NCI-H82 treated with DMSO at 0.1 percent for 48 hours (cell line): ENCODE data around the gene HTR3C.
"Not testable (repeated sequence)": the region's sequence is repeated elsewhere in the genome, so short reads cannot be mapped to it uniquely, and the experiment has no call there.

ENCODE experiments used
- DNase-seq: peaks from one replicate; lab custom pipeline; 2025; ENCODE audit not compliant: unreplicated experiment; lab: John Stamatoyannopoulos, UW

The HTR3C gene

DNA sequence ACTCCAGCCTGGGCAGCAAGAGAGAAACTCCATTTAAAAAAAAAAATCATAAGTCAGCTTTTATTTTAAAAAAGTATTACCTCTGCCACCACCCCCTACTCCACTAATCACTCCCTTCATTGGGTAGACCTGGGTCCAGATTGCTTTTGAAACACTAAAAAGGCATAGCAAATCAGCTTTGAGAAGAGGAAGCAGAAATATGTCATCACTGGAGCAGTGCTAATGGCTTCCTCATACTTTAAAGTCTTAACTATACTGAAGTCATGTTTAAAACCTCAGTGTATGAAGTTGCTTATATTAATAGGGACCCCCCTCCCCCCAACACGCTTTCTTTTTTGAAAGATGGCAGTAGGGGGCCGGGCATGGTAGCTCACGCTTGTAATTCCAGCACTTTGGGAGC lies 22.3 kb upstream of the HTR3C start:
- DNase-seq: no peak

DNA sequence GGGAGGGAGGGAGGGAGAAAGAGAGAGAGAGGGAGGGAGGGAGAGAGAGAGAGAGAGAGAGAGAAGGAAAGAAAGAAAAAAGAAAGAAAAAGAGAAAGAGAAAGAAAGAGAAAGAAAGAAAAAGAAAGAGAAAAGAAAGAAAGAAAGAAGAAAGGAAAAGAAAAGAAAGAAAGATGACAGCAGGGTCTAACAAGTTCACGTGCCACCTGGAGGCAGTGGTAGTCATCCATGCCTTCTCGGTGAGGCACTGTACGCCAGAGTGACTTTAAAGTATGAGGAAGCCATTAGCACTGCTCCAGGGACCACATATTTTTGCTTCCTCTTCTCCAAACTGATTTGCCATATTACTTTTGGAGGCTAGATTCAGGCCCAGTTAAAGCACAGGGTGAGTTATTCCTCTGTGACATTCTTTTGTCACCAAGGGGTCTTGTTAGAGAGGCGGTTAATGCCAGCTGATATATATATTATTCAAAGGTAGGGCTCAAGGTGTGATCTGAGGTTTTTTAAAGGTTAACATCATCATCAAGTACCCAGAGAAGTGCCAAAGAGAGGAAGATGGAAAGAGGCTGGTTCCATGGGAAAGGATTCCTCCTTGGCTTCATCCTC lies 21.6 kb upstream of the HTR3C start, which contains the start of gene HTR3D:
TSS of gene HTR3D (plus strand) at position 556 of the 606 bp plus-strand sequence. CDS start at position 556, 0 bp downstream.
- no peak for DNase-seq

DNA sequence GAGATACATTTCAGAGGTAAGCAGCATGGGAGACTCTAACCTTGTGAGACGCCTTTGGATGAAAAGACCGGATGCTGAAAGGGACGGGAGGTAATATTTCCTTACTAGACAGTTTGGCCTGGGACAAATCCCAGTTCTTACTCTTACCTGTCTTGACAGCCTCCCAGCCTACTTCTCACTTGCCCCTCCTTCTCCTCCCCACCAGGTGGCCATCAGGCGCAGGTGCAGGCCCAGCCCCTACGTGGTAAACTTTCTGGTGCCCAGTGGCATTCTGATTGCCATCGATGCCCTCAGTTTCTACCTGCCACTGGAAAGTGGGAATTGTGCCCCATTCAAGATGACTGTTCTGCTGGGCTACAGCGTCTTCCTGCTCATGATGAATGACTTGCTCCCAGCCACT lies 15.0 kb upstream of the HTR3C start:
- DNase-seq: no peak

DNA sequence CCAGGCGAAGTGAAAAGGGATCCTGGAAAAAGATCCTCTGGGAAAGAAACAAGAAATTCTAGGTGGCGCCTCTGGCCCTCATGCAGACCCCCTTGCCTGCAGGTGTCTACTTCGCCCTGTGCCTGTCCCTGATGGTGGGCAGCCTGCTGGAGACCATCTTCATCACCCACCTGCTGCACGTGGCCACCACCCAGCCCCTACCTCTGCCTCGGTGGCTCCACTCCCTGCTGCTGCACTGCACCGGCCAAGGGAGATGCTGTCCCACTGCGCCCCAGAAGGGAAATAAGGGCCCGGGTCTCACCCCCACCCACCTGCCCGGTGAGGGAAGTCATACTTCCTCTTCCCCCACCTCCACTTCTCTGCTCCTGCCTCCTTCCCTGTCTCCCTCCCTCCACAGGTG lies 14.5 kb upstream of the HTR3C start:
- DNase-seq: not testable (repeated sequence)

DNA sequence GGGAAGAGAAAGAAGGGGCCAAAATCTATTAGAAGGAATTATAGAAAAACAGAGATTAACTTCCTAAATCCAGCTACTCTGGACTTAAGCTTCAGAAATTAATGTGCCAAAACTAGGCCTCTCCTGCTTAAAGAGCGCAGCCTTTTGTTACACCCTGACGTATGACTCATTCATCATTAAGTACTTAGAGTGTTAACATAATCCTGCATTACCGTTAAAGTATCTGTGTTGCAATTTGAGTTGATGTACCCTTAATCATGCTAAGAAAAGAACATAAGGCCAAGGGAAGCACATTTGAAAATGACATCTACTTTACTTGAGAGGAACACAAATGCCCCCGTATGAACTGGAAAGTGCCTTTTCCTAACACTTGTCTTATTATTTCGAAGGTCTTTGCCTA lies 13.4 kb upstream of the HTR3C start:
- peak; percentile 100 for DNase-seq

DNA sequence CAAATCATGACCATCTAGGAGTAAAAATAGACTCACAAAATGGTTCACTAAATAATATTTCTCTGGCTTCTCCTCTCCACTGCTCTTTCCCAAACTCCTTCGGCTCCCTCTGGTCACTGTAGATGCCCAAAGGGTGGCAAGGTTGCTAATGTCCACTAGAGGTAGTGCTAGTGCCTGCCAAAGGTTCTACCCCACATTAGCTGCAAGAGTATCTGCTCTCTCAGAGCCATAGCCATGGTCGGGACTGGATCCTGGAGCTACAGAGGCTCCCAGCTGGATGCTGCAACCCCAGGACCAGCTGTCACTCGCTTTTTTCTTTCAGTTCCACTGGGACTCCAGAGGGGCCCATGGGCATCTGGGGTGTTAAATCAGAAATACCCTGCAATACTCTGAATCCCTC lies 12.8 kb upstream of the HTR3C start:
- peak; percentile 64 for DNase-seq

DNA sequence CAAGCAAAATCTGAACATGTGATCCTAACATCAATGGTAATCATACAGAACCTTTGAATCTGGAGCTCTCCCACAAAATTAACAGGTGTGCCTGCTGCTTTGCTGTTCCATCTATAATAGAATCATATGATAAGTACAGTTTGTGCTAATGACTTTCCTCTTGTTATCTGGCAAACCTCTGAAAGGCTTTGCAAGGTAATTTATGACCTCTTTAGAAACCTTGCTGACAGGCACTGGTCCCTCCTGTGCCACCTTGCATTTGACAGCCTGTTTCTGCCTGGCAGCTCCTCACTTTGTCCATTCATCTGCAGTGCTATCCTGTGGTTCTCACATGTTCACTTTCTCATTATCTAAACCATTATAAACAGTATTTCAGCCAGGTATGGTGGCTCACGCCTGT lies 10.2 kb upstream of the HTR3C start:
- DNase-seq: no peak

DNA sequence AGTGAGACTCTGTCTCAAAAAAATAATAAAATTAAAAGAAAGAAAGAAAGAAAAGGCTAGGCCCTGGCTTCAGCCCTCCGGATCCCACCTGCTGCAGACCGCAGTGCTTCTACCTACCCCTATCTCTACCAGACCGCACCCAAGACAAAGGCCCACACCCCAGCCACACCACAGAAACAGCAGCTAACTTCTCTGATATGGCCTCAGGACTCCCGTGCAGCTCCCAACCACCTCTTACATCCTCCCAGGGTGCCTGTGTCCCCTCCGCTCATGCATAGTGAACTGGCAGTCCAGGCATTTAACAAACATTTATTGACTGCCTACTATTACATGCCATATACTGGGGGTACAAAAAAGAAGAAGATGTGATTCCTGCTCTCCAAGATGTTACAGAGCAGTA lies 6.9 kb upstream of the HTR3C start:
- DNase-seq: no peak

DNA sequence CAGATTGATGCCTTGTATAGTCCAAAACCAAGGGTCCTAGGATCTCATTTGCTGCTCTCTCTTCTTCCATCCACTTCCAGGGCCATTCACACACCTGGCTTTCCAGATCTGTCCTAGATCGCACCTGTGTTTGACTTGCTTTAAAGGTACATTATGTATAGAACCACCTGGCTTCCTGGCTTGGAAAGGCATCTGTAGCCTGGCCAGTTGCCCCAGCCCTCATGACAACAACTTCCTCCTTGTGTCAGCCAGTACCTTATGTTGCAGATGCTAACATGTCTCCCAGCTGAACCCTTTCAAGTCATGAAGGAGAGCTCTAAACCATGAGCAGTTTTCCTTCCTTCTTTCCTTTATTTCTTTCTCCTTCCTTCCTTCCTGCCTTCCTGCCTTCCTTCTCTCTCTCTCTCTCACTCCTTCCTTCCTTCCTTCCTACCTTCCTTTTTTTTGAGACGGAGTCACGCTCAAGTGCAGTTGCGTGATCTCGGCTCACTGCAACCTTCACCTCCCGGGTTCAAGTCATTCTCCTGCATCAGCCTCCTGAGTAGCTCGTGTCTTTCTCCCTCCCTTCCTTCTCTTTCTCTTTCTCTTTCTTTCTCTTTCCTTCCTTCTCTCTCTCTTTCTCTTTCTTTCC lies 2.5 kb upstream of the HTR3C start:
- DNase-seq: no peak

DNA sequence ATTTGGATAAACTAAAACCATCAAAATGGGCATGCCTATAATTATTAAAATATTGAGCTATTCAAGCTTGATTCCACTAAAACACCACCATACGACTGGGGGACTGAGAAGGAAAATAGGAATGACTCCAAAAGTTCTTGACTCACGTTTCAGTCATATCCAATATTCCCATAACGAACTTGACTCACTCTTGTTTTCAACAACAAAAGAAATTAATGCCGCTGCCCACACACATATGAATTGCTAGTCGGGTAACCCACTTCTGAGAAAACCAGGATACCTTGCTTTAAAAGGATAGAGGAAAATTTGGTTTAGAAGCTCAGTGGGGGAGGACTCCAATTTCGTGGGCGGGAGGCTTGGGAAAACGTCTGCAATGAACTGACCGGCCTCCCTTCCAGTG lies 5.2 kb downstream of the HTR3C start:
- DNase-seq: no peak

DNA sequence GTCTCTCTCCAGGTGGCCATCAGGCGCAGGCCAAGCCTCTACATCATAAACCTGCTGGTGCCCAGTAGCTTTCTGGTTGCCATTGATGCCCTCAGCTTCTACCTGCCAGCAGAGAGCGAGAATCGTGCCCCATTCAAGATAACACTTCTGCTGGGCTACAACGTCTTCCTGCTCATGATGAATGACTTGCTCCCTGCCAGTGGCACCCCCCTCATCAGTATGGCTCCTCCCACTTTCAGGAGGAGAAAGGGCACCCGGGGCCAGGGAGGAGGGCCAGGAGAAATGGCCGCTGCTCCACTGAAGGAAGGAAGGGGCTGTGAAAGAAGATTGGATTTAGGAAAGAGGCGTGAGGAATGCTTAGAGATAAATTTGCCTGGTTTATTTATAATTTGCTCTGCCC lies 6.6 kb downstream of the HTR3C start:
- no peak for DNase-seq

DNA sequence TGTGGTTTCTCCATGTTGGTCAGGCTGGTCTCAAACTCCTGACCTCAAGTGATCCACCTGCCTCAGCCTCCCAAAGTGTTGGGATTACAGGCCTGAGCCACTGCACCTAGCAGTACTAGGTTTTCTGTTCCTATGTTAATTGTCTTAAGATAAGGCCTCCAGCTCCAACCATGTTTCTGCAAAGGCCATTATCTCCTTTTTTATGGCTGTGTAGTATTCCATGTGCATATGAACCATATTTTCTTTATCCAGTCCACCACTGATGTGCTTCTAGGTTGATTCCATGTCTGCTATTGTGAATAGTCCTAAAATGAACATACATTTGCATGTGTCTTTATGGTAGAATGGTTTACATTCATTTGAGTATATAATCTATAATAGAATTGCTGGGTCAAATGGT lies 9.8 kb downstream of the HTR3C start:
- DNase-seq: no peak

DNA sequence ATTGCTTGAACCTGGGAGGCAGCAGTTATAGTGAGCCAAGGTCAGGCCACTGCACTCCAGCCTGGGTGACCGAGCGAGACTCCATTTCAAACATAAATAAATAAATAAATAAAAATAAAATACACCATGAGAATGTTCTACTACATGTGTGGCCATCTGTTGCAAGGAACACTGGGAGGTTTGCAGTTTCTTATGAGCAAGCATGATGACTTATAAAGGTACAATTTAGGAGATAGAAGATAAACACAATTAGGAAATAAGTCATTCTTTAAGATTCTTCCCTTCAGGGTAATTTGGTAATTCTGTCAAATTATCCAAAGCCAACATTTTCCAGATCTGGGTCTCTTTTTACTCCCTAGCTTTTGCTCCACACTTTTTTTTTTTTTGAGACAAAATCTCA lies 13.4 kb downstream of the HTR3C start:
- DNase-seq: no peak

DNA sequence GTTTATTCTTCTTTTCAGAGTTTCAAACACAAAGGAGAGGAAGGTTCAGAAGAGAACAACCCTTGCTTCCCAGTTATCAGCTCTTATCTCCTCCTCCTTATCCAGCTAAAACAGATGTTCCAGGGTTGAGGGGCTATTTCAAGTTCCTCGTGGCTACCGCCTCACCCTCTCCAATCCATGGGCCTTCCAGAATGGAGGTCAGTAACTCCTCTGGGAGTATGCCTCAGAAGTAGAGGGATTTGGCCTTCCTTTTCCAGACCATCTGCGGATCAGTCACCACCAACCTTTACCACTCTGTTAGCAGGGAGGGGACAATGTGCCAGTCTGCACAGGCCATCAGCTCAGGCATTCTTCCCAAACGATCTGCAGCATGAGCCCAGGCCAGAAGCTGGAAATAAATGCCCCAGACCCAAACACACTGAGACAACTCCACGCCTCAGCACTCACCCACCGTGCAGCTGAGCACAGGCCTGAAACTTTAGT lies 14.8 kb downstream of the HTR3C start:
- DNase-seq: no peak

DNA sequence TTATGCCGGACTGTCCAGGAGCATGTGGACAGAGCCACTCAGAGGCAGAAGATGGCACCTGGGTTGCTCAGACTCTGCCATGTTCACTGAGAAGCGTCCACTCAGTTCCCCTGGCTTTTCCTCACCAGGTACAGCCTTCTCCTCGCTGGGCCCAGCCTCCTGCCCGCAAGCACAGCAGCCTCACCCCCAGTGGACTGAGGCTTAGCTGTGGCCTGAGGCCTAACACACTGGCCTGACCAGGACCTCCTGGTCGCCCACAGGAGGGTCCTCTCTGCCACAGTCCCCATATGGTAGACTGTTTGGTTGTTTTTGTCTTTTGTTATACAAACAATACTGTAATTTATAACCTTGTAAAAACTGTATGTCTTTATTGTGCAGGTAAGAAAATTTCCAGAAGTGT lies 15.5 kb downstream of the HTR3C start:
- DNase-seq: no peak

DNA sequence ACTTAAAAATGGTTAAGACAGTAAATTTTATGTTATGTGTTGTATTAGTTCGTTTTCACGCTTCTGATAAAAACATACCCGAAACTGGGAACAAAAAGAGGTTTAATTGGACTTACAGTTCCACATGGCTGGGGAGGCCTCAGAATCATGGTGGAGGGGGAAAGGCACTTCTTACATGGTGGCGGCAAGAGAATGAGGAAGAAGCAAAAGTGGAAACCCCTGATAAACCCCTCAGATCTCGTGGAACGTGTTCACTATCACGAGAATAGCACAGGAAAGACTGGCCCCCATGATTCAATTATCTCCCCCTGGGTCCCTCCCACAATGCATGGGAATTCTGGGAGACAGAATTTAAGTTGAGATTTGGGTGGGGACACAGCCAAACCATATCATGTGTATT lies 18.3 kb downstream of the HTR3C start:
- not testable (repeated sequence) for DNase-seq

DNA sequence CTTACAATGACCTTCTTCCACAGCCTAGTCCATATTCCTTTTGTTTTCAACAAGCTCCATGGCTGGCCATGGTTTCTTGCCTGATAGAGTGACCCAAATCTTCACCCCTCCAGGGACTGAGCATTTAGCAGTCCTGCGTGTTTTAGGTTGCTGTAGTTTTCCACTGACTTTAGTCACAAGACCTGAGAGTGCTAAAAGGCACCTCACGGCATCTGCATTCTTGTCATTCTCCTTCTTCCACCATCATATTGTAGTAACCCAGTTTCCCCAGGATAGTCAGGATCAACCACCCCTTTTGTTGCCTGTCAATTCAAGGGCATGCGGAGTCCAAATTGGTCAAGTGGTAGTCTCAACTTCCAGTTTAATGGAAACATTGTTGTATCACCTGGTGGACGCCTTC lies 20.8 kb downstream of the HTR3C start:
- no peak for DNase-seq

DNA sequence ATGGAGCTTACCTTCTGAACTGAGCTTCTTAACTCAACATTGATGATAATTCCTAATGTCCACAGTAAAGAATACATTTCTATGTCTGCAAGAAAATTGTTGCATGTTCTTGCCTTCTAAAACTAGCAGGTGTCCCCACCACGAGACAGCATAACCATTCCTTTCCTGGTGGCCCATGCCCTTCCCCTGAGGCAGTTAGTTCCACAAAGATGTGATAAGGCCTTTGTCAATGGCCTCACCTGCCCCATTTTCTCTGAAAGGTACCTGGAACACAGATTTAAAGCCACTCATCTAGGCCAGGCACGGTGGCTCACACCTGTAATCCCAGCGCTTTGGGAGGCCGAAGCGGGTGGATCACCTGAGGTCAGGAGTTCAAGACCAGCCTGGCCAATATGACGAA lies 23.1 kb downstream of the HTR3C start:
- no peak for DNase-seq

DNA sequence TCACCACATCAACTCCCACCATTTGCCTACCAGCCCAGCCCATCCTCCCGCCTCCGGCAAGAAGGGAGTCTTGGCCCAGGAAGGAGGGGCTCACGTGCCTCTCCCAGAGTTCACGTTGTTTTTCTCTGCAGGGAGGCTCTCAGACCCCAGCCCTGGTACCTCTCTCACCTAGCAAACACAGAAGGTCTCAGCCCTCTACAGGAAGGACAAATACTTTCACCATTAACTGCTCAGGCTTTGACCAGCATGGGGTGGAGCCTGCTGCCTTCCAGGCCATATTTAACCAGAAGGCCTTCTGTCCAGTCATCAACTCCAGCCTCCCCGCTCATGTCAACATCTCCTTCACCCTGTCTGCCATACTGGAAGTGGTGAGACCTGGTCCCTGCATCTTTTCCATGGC lies 25.0 kb downstream of the HTR3C start:
- DNase-seq: no peak

DNA sequence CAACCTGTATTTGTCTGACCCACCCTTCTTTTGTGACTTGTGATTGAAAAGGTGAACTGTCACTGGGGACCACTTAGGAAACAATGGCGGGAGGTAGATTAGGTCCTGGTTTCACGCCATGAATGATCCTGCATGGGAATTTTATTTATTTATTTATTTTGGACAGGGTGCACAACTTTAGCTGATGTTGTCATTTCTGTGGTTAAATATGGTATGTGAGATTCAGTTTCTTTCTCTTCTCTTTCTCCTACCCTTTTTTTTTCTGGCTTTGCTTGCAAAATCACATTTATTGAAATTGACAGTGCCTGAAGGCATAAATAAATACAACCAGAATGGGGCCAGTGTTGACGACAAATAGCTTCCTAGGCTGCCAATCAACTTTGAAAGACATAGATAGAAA lies 26.0 kb downstream of the HTR3C start:
- no peak for DNase-seq

DNA sequence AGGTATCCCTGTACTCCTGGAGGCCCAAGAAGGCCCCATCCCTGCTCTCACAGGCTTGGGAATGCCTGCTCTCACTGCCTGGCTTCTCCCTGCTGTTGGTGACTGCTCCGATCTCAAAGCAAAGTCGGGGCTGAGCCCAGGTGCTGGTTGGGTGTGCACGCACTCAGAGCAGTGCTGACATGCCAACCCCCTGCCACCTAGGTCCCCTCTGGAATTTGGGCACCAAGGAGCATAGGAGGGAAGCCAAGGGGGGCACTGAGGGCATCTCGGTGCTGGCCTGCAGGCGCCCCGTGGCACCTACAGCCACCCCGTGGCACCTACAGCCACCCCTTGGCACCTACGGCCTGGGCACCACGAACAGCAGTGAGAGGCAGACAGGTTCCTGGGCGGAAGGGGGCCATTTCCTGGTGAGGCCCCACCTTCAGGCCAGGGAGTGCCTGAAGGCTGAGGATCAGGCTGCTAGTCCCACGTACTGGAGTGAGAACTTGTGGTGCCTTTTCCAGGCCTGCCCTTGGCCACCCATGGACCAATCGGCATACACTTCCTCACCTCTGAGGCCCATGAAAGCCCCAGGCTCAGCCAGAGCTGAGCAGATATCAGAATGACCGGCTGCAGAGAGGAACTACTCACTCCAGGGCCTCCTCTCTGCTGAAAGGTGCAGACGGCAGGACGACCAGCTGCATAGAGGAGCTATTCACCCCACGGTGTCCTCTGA lies 28.4 kb downstream of the HTR3C start:
- no peak for DNase-seq

DNA sequence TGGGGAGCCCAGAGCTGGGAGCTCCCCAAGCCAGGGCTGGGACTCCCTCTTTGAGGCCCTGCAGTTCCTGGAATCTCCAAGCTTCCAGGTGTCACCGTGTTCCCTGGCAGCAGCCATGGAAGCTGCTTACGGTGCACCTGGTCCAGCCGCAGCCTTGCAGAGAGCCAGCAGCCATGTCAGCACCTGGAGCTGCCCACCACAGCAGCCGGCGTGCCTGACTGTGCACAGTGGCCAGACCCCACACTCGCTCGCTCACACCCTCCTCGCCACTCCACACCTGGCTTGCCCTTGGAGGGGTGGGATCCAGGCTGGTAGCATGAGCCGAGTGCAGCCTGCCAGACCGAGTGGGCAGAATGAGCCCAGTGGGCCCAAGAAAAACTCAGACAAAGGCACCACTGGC lies 29.2 kb downstream of the HTR3C start:
- no peak for DNase-seq
